ENCODE measurements around the gene PPARG.

PPARG gene

DNA sequence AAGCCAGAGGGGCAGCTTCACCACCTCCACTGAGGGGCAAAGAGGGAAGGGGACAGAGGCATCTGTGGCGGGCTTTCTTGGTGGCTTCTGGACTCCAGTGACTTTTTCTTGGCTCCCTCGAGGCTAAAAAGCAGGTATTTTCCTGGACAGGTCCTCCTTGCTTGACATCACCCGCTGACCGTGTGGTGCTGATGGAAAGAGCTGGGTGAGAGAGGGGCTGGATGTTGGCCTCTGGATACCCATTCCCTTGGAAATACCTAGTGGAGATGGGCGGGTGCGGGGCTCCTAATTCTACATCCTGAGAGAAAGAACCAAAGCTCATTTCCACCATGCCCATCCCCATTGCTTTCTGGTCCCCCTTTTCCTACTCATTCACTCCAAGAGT, 148.3 kb downstream of the PPARG start:
- no peaks in the 10 kb centered on the region for H4K20me1 ChIP-seq (ENCODE audit: insufficient read depth, low read length)
- DNase-seq (no peak), ATAC-seq (ENCODE audit: insufficient read depth, low read depth) (no peak)
- H3K79me2 ChIP-seq (ENCODE audit: insufficient read depth, low read length) = no peaks in the 10 kb centered on the region
- no peak overlapping the region for H3K4me2 ChIP-seq (ENCODE audit: insufficient read depth, low read length)
- no peak overlapping the region for H3K4me3 ChIP-seq (ENCODE audit: low read depth in 1 of 2, low read length in 2 of 2)
- no peak overlapping the region for H2AFZ ChIP-seq (ENCODE audit: low read depth, low read length)
- H3K36me3 ChIP-seq (ENCODE audit: insufficient read depth, low read length) = no peaks in the 10 kb centered on the region
- H3K27me3 ChIP-seq (ENCODE audit: insufficient read depth, low read length, poor library complexity) = no peaks in the 10 kb centered on the region
- no peaks in the 10 kb centered on the region for H3K9me3 ChIP-seq (ENCODE audit: insufficient read depth, low read length, severe bottlenecking)
- H3K9ac ChIP-seq (ENCODE audit: low read depth, low read length) = no peak overlapping the region
- TF ChIP-seq, protein P1, sequence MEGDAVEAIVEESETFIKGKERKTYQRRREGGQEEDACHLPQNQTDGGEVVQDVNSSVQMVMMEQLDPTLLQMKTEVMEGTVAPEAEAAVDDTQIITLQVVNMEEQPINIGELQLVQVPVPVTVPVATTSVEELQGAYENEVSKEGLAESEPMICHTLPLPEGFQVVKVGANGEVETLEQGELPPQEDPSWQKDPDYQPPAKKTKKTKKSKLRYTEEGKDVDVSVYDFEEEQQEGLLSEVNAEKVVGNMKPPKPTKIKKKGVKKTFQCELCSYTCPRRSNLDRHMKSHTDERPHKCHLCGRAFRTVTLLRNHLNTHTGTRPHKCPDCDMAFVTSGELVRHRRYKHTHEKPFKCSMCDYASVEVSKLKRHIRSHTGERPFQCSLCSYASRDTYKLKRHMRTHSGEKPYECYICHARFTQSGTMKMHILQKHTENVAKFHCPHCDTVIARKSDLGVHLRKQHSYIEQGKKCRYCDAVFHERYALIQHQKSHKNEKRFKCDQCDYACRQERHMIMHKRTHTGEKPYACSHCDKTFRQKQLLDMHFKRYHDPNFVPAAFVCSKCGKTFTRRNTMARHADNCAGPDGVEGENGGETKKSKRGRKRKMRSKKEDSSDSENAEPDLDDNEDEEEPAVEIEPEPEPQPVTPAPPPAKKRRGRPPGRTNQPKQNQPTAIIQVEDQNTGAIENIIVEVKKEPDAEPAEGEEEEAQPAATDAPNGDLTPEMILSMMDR (IDR thresholded peaks at IDR 0.05; ENCODE audit: borderline replicate concordance, extremely low read depth, low read length, poor library complexity, severe bottlenecking) = no peak
- no peak for TF ChIP-seq EZH2 (IDR thresholded peaks at IDR 0.05; ENCODE audit: borderline replicate concordance, low read depth, low read length, severe bottlenecking)
- no peak overlapping the region for H3K27ac ChIP-seq (ENCODE audit: low read length)
- H3K4me1 ChIP-seq (ENCODE audit: insufficient read depth, low read length) = no peaks in the 10 kb centered on the region

DNA sequence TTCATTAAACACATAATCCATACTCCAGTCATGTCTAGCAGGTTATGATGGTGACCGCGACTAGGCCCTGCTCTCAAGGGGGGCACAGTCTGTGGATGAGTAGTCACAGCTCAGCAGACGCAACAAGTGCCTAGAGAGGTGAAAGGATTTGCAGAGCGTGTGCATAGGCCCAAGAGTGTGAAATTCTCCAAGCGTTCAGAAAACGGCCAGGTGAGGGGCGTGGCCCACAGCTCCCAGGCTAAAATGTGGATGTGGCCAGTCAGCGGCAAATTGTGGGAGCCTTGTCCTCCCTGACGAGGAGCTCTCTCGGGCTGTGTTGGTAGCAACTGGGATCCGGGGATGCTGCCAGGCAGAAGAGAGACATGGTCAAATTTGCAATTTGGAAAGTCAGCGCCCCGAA, 149.0 kb downstream of the PPARG start:
- no peak for DNase-seq
- Histone ChIP-seq H2AFZ (ENCODE audit: low read depth, low read length) (no peak overlapping the region), H3K79me2 (ENCODE audit: insufficient read depth, low read length) (no peaks in the 10 kb centered on the region), H4K20me1 (ENCODE audit: insufficient read depth, low read length) (no peaks in the 10 kb centered on the region), H3K4me3 (ENCODE audit: low read depth in 1 of 2, low read length in 2 of 2) (no peak overlapping the region), H3K27ac (ENCODE audit: low read length) (no peak overlapping the region), H3K4me1 (ENCODE audit: insufficient read depth, low read length) (no peaks in the 10 kb centered on the region), H3K9me3 (ENCODE audit: insufficient read depth, low read length, severe bottlenecking) (no peaks in the 10 kb centered on the region), H3K4me2 (ENCODE audit: insufficient read depth, low read length) (no peak overlapping the region), H3K27me3 (ENCODE audit: insufficient read depth, low read length, poor library complexity) (no peaks in the 10 kb centered on the region), H3K36me3 (ENCODE audit: insufficient read depth, low read length) (no peaks in the 10 kb centered on the region), H3K9ac (ENCODE audit: low read depth, low read length) (no peak overlapping the region)
- TF ChIP-seq, protein P1 (IDR thresholded peaks at IDR 0.05; ENCODE audit: borderline replicate concordance, extremely low read depth, low read length, poor library complexity, severe bottlenecking) = no peak
- no peak for TF ChIP-seq EZH2 (IDR thresholded peaks at IDR 0.05; ENCODE audit: borderline replicate concordance, low read depth, low read length, severe bottlenecking)
- ATAC-seq (ENCODE audit: insufficient read depth, low read depth) = no peak

DNA sequence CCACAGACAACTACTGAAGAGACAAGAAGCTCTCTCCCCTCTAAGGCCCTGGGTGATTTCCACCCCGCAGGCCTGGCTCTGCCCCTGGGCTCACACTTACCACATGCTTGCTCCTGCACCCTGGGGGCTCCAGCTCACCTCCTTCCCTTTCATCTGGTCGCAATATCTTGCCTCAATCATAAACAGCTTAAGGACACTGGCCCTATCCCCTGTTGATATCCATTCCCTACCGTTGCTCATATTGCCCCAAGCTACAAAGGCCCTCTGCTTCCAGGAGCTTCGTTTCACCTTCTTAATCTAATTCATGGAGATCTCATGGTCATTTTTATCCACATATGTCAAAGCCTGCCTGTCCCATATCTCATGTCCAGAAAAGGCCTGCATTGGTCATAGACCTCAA, 149.4 kb downstream of the PPARG start:
- Histone ChIP-seq H3K27me3 (ENCODE audit: insufficient read depth, low read length, poor library complexity) (no peaks in the 10 kb centered on the region), H3K79me2 (ENCODE audit: insufficient read depth, low read length) (no peaks in the 10 kb centered on the region), H3K27ac (ENCODE audit: low read length) (no peak overlapping the region), H2AFZ (ENCODE audit: low read depth, low read length) (no peak overlapping the region), H3K9ac (ENCODE audit: low read depth, low read length) (no peak overlapping the region), H3K4me3 (ENCODE audit: low read depth in 1 of 2, low read length in 2 of 2) (no peak overlapping the region), H3K9me3 (ENCODE audit: insufficient read depth, low read length, severe bottlenecking) (no peaks in the 10 kb centered on the region), H3K36me3 (ENCODE audit: insufficient read depth, low read length) (no peaks in the 10 kb centered on the region), H4K20me1 (ENCODE audit: insufficient read depth, low read length) (no peaks in the 10 kb centered on the region), H3K4me1 (ENCODE audit: insufficient read depth, low read length) (no peaks in the 10 kb centered on the region), H3K4me2 (ENCODE audit: insufficient read depth, low read length) (no peak overlapping the region)
- ATAC-seq (ENCODE audit: insufficient read depth, low read depth) (no peak), DNase-seq (no peak)
- TF ChIP-seq, protein P1 (IDR thresholded peaks at IDR 0.05; ENCODE audit: borderline replicate concordance, extremely low read depth, low read length, poor library complexity, severe bottlenecking) = no peak
- TF ChIP-seq EZH2 (IDR thresholded peaks at IDR 0.05; ENCODE audit: borderline replicate concordance, low read depth, low read length, severe bottlenecking) = no peak
